HG02884 (cell line): ENCODE measurements around the gene TMED8.

Source experiments
- ATAC-seq: cut with Tn5 transposase; IDR thresholded peaks from one replicate; pipeline ENCODE4 v1.9.1; 2021; ENCODE audit warnings: mild to moderate bottlenecking, moderate library complexity; ENCODE audit not compliant: unreplicated experiment

The TMED8 gene

DNA sequence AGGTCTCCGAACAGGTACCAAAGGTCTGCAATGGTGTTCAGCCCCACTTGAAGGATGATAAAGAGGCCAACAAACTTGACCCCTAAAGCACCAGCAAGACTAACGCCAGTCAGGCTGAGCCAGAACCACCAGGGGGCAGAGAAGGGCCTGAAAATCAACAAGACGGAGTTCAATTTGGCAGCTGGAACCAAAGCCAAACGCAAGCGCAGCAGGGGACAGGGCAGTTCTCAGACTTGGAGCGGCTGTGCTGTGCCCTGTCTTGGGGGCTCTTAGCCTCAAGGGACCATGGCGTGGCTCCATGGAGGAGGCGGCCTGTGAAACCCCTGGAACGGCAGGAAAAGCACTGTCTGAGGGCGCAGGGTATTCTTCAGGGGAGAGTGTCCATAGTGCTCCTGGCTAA is 75.8 kb downstream of the TMED8 start:
- ATAC-seq, result no peak

DNA sequence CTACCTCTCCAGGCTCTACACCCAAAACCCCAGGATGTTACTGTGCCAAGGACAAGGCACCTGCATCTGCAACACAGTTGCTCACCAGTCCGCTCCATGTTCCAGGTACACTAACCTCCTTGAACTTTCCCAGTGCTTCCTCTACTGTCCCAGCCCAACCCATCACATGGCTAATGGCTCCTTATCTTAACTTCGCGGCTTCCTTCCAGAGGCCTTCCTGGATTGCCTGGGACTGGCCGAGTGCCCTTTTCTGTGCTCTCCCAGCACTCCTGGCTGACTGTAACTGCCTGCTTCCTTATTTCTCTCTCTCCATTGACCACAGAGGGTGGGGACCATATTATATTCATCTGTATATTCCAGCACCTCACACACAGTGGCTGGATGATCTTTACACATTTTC is 77.1 kb downstream of the TMED8 start:
- no peak for ATAC-seq

GRCh38 chr14:77296906-77297305 is 80.0 kb downstream of the TMED8 start:
- no peak for ATAC-seq

DNA sequence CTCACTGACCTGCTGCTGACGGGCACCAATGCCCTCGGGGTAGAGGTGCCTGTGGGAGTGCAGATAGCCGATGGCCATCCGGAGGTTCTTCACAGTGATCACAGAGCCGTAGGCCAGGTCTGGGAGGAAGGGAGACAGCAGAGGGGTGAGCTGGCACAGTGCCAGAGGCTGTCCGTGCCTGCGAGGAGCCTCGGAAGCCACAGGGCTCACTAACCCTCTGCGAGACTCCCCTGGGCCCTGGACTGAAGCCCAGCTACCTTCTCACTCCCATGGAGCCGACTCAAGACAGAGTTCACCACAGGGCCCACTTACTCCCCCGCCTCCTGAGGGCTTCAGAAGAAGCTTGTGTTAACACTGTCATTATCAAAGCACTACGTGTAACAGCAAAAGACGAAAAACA is 80.7 kb downstream of the TMED8 start:
- no peak for ATAC-seq

- ATAC-seq, result no peak
Measured at GRCh38 chr14:77290705-77291104, 86.2 kb downstream of the TMED8 start.

DNA sequence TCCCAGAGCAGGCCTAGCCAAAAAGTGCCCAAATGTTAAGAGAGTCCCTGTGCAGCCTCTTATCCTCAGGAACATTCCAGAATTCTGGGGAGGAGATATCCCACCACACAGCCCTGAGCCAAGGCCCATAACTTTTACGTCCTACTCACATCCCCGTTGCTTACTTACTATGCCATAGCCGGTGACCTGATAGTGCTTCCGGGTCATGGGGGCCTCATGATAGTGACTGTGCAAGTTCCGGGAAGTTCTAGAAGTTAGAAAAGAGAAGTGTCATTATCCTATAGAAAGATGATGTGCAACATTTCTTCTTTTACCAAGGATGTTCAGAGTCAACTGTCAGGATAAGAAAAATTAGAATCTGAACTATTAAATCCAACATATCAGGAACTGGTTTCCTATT is 90.3 kb downstream of the TMED8 start:
- ATAC-seq, result no peak
